ENCODE results near the gene IGFALS. TPM values are rescaled to one million over a fixed set of nuclear protein-coding genes. Genes with fewer than 3 reads are reported as not detected.

The IGFALS gene
- total RNA-seq, 1 donor from 2014 or later = 0.12 TPM

DNA sequence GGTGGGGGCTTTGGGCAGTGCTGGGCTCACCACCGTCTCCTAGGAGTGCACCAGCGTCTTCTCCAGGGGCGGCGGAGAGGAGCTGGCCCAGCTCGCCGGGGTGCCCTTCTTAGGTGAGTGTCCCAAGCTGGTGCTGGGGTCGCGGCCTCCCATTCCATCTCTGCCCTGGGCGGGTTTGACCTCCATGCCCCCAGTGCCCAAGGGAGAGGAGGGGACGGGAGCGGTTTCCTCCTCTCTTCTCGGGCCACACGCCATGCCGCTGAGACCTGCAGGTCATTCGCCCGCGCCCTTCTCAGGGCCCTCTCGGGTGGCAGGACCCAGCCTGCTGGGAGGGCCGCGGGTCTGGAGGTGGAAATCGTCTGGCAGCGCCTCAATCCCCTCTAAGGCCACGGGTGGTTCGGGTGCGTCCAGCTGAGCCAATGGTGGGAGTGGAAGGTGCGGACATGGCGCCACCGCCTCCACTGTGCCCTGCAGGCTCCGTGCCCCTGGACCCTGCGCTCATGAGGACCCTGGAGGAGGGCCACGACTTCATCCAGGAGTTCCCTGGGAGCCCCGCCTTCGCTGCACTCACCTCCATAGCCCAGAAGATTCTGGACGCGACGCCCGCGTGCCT, 5.3 kb downstream of the IGFALS start:
- Mint-ChIP-seq H3K4me3 (ENCODE audit: unreplicated experiment) (no peak overlapping the region), H3K27me3 (ENCODE audit: low read depth) (no peaks in the 10 kb centered on the region), H3K9me3 (ENCODE audit: low read depth) (no peaks in the 10 kb centered on the region), H3K27ac (ENCODE audit: unreplicated experiment) (no peak overlapping the region), H3K36me3 (ENCODE audit: low read depth) (peaks cover 2% of the 10 kb centered on the region), H3K4me1 (ENCODE audit: low read depth) (peaks cover 10% of the 10 kb centered on the region)
- no peak for TF ChIP-seq CTCF (IDR thresholded peaks at IDR 0.05)
- peak; percentile 89 for DNase-seq (ENCODE audit: low spot score)

DNA sequence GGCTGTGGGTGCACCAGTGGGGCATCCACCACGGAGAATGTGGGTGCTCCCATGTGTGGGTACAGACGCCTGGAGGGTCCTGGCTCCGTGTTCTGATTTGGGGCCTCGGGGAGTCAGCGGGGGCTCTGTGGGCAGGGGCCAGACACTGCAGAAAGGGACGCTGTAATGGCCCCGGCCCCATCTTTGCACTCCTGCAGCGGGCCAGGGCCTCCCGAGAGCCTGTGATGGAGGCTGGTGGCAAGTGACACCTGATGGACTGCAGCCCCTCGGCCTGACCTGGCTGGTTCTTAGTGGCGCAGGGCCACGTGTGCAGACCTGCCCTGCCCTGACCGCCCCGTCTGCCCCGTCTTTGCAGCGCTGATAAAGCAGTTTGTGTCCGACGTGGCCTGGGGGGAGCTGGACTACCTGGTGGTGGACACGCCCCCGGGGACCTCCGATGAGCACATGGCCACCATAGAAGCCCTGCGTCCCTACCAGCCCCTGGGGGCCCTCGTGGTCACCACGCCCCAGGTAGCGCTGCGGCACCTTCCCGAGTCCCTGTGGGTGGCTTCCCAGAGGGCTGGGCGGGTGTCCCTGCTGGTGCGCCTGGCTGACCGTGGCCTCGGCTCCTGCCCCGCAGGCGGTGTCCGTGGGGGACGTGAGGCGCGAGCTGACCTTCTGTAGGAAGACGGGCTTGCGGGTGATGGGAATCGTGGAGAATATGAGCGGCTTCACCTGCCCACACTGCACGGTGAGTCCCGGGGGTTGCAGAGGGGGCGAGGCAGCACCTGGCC, 6.0 kb downstream of the IGFALS start:
- TF ChIP-seq CTCF (IDR thresholded peaks at IDR 0.05) = no peak
- no peak overlapping the region for H3K27ac Mint-ChIP-seq (ENCODE audit: unreplicated experiment)
- no peaks in the 10 kb centered on the region for H3K27me3 Mint-ChIP-seq (ENCODE audit: low read depth)
- no peaks in the 10 kb centered on the region for H3K9me3 Mint-ChIP-seq (ENCODE audit: low read depth)
- DNase-seq (ENCODE audit: low spot score) = peak; percentile 91
- no peak overlapping the region for H3K4me3 Mint-ChIP-seq (ENCODE audit: unreplicated experiment)
- peaks cover 10% of the 10 kb centered on the region for H3K4me1 Mint-ChIP-seq (ENCODE audit: low read depth)
- H3K36me3 Mint-ChIP-seq (ENCODE audit: low read depth) = peaks cover 2% of the 10 kb centered on the region

DNA sequence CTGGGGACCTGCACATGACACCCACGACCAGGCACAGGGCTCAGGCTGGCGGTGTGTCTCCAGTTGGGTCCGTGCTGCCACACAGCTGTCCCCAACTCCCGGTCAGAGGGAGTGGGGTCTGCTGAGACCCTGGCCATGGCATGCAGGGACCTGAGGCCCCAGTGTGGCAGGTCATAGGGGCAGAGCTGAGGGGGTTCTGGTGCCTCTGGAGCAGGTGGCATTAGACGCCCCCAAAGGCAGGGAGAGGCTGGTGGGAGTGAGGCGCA, 6.5 kb downstream of the IGFALS start:
- Mint-ChIP-seq H3K4me1 (ENCODE audit: low read depth) (peaks cover 10% of the 10 kb centered on the region), H3K4me3 (ENCODE audit: unreplicated experiment) (no peak overlapping the region), H3K27ac (ENCODE audit: unreplicated experiment) (no peak overlapping the region), H3K27me3 (ENCODE audit: low read depth) (no peaks in the 10 kb centered on the region), H3K36me3 (ENCODE audit: low read depth) (peaks cover 2% of the 10 kb centered on the region), H3K9me3 (ENCODE audit: low read depth) (no peaks in the 10 kb centered on the region)
- no peak for DNase-seq (ENCODE audit: low spot score)
- no peak for TF ChIP-seq CTCF (IDR thresholded peaks at IDR 0.05)

DNA sequence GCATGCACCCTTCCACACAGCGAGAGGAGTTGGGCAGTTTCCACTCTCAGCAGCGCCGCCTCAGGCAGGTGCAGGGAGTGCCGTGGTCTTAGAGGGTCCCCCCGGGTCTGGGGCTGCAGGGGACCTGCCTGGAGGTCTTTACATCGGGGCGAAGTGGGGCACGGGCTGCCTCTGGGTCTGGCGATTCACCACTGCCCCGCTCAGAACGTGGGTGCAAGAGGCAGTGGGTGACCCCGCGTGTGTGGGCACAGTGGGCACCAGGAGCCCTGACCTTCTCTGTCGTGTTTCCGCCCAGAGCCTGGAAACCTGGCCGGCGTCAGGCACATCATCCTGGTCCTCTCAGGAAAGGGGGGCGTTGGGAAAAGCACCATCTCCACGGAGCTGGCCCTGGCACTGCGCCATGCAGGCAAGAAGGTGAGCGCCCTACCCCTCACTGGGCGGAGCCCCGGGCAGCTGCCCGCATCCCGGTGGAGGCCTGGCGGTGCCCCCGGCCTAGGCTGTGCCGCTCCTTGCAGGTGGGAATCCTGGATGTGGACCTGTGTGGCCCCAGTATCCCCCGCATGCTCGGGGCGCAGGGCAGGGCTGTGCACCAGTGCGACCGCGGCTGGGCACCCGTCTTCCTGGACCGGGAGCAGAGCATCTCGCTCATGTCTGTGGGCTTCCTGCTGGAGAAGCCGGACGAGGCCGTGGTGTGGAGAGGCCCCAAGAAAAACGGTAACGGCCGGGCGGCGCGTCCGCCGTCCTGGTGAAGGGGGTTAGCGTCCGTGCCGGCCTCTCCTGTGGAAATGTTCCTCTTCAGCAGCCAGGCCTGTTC, 7.1 kb downstream of the IGFALS start:
- TF ChIP-seq CTCF (IDR thresholded peaks at IDR 0.05) = no peak
- Mint-ChIP-seq H3K9me3 (ENCODE audit: low read depth) (no peaks in the 10 kb centered on the region), H3K27ac (ENCODE audit: unreplicated experiment) (no peak overlapping the region), H3K36me3 (ENCODE audit: low read depth) (peaks cover 2% of the 10 kb centered on the region), H3K4me1 (ENCODE audit: low read depth) (peaks cover 15% of the 10 kb centered on the region), H3K27me3 (ENCODE audit: low read depth) (no peaks in the 10 kb centered on the region), H3K4me3 (ENCODE audit: unreplicated experiment) (no peak overlapping the region)
- DNase-seq (ENCODE audit: low spot score) = peak; percentile 93

DNA sequence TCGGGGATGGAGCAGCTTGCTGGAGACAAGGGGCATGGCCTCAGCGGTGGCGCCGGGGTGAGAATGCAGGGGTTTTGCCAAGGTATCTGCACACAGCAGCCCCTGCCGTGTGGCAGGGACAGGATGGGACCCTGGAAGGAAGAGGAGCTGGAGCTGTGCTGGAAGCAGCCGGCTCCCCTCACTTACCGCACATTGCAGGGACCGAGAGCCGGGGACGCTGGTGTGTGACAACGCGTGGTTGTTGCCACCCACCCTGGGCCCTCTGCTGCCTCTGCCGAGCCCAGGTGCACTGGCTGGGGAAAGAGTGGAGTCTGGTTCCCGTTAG, 7.7 kb downstream of the IGFALS start:
- H3K4me3 Mint-ChIP-seq (ENCODE audit: unreplicated experiment) = no peak overlapping the region
- no peaks in the 10 kb centered on the region for H3K9me3 Mint-ChIP-seq (ENCODE audit: low read depth)
- peaks cover 21% of the 10 kb centered on the region for H3K4me1 Mint-ChIP-seq (ENCODE audit: low read depth)
- no peak for TF ChIP-seq CTCF (IDR thresholded peaks at IDR 0.05)
- H3K27ac Mint-ChIP-seq (ENCODE audit: unreplicated experiment) = no peak overlapping the region
- DNase-seq (ENCODE audit: low spot score) = no peak
- peaks cover 2% of the 10 kb centered on the region for H3K36me3 Mint-ChIP-seq (ENCODE audit: low read depth)
- no peaks in the 10 kb centered on the region for H3K27me3 Mint-ChIP-seq (ENCODE audit: low read depth)

Data from chondrocyte (in vitro differentiated cells).